ENCODE data around the gene LRRN2.

Gene LRRN2

GRCh38 chr1:204613636-204614035 lies 71.9 kb downstream of the LRRN2 start:
- in situ Hi-C loops (cut with MboI; ENCODE audit: low sequenced_read_pairs, unreplicated experiment), result no loop called here
- TF ChIP-seq, protein P1, sequence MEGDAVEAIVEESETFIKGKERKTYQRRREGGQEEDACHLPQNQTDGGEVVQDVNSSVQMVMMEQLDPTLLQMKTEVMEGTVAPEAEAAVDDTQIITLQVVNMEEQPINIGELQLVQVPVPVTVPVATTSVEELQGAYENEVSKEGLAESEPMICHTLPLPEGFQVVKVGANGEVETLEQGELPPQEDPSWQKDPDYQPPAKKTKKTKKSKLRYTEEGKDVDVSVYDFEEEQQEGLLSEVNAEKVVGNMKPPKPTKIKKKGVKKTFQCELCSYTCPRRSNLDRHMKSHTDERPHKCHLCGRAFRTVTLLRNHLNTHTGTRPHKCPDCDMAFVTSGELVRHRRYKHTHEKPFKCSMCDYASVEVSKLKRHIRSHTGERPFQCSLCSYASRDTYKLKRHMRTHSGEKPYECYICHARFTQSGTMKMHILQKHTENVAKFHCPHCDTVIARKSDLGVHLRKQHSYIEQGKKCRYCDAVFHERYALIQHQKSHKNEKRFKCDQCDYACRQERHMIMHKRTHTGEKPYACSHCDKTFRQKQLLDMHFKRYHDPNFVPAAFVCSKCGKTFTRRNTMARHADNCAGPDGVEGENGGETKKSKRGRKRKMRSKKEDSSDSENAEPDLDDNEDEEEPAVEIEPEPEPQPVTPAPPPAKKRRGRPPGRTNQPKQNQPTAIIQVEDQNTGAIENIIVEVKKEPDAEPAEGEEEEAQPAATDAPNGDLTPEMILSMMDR (IDR thresholded peaks at IDR 0.05; ENCODE audit: borderline replicate concordance, control extremely low read depth, extremely low read depth, insufficient read depth, missing control alignments), result no peak
- no peak for DNase-seq (ENCODE audit: low spot score)

DNA sequence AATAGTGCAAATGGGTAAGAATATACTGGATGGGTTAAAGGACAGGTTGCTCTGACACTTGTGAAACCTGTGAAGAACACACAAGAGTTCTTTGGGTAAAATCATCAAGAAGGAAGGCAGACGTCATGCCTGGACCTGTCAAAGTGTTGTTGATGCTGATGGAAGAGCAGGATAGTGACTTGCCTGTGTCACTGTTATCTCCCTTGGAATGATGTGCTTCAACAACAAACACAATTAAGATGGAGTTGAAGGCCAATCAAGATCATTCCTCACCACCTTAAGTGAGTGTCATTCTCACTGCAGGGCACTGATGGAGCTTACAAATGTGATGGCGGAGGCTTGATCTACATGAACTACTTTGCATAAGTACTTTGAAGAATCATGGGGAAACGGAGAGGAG lies 73.2 kb downstream of the LRRN2 start:
- TF ChIP-seq, protein P1 (IDR thresholded peaks at IDR 0.05; ENCODE audit: borderline replicate concordance, control extremely low read depth, extremely low read depth, insufficient read depth, missing control alignments), result no peak
- in situ Hi-C loops (cut with MboI; ENCODE audit: low sequenced_read_pairs, unreplicated experiment), result no loop called here
- DNase-seq (ENCODE audit: low spot score), result no peak

DNA sequence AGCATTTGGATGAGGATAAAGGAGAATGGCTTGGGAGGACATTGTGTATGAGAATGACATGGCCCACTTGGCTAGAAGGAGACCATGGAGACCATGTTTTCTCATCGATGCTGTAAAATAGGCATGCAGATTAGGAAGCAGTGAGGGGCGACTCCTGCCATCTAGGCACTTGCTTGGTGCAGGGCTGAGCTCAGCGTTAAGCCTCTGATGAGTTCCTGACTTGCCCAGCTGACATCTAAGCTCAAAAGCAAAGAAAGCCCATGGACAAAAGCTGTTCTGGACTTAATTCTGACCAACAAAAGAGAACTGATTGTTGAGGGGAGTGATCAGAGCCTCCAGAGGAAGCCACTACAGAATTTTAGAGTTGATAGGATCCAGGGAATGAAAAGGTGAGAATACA lies 74.5 kb downstream of the LRRN2 start:
- DNase-seq (ENCODE audit: low spot score), result no peak
- TF ChIP-seq, protein P1 (IDR thresholded peaks at IDR 0.05; ENCODE audit: borderline replicate concordance, control extremely low read depth, extremely low read depth, insufficient read depth, missing control alignments), result no peak
- in situ Hi-C loops (cut with MboI; ENCODE audit: low sequenced_read_pairs, unreplicated experiment), result no loop called here

DNA sequence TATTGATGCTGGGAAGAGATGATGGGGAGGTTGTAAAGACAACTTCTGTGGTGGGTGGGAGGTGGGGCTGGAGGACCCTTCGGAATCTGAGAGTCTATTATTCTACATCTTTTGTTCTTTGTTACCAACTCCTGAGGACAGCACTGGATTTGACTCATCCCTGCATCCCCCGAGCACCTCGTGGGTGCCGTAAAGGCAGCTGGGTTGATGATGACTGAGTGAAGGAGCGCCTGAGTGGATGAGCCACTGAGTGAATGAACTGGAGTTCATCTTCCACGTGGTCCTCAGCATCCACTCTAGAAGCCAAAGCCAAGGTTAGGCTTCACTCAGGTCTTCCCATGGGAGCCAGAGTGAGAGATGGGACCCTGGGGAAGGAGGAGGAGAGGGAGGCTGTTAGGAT lies 77.6 kb downstream of the LRRN2 start:
- in situ Hi-C loops (cut with MboI; ENCODE audit: low sequenced_read_pairs, unreplicated experiment), result no loop called here
- DNase-seq (ENCODE audit: low spot score), result no peak
- TF ChIP-seq, protein P1 (IDR thresholded peaks at IDR 0.05; ENCODE audit: borderline replicate concordance, control extremely low read depth, extremely low read depth, insufficient read depth, missing control alignments), result no peak

GRCh38 chr1:204605791-204606190 lies 79.7 kb downstream of the LRRN2 start:
- DNase-seq (ENCODE audit: low spot score), result no peak
- TF ChIP-seq, protein P1 (IDR thresholded peaks at IDR 0.05; ENCODE audit: borderline replicate concordance, control extremely low read depth, extremely low read depth, insufficient read depth, missing control alignments), result no peak
- in situ Hi-C loops (cut with MboI; ENCODE audit: low sequenced_read_pairs, unreplicated experiment), result no loop called here

GRCh38 chr1:204602871-204603542 lies 82.5 kb downstream of the LRRN2 start:
- in situ Hi-C loops (cut with MboI; ENCODE audit: low sequenced_read_pairs, unreplicated experiment), result no loop called here
- DNase-seq (ENCODE audit: low spot score), result no peak
- TF ChIP-seq, protein P1 (IDR thresholded peaks at IDR 0.05; ENCODE audit: borderline replicate concordance, control extremely low read depth, extremely low read depth, insufficient read depth, missing control alignments), result no peak
